Stimulated activated CD4-positive, alpha-beta T cell treated with anti-CD3 and anti-CD28 coated beads, Interleukin-4, amount 100 ng/mL, for 24 hours (primary cell): Measurements from ENCODE around the gene KCND3.

ENCODE experiments used
- DNase-seq: peaks from one replicate; pipeline ENCODE4 v3.0.0-alpha.2; 2020

Gene KCND3

DNA sequence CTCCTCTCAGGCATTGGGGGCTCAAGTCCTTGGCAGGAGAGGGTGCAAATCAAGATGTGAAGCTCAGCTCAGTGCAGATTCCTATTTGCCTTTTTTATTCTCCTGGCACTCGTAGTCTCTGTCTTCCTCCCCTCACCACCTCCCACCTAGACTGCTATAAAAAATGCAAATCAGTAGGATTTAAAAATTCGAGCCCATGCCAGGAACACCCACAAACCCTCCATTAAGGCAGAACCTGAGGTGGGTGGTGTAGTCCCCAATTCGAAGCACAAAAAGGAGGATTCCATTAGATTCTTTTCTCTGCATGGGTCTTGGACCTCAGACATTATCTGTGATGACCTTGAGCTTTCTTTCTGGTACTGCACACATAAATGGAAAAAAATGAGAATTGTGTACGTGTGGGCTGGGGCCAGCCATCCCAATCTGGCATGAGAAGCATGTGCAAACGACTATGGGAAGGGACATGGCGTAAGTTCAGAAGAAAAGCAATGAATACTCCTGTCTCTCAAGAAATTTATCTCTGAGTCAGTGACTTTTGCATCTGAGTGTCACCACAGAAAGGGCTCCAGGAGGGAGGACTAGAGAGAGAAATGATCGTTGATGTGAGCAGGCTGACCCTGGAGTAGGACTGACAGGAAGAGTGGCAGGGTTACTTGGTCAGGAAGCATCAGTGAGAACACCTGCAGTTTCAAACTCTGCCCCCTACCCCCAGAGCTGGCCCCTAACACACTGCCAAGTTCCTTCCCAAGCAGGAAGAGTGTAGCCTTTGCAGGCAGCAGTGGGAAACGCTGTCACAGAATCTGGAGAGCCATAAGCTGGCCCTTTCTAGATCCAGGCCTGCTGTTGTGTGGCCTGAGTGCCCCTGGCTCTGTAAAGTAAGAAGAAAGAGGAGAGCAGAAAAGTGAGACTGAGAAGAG lies 252.0 kb downstream of the KCND3 start:
- DNase-seq = no peak

- no peak for DNase-seq
Observed at GRCh38 chr1:111736548-111737215, 252.8 kb downstream of the KCND3 start.

GRCh38 chr1:111735858-111736544 lies 253.5 kb downstream of the KCND3 start:
- DNase-seq = no peak

DNA sequence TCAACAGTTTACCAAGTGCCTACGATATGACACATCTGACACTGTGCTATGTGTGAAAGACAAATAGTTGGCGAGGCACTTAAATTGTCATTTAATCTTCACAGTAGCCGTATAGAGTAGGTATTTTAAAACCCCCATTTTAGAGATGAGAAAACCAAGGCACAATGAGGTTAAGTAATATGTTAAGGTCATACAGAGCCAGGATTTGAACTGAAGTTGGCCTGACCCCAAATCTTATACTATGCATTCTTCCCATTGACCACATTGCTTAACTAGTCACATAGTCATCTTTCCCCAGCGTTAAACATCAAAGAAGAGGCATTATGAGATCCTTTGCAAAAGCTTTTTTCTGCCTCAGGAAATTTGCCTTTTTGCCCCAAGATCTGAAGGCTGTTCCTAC lies 254.1 kb downstream of the KCND3 start:
- DNase-seq = no peak

GRCh38 chr1:111734856-111735255 lies 254.6 kb downstream of the KCND3 start:
- DNase-seq = no peak

DNA sequence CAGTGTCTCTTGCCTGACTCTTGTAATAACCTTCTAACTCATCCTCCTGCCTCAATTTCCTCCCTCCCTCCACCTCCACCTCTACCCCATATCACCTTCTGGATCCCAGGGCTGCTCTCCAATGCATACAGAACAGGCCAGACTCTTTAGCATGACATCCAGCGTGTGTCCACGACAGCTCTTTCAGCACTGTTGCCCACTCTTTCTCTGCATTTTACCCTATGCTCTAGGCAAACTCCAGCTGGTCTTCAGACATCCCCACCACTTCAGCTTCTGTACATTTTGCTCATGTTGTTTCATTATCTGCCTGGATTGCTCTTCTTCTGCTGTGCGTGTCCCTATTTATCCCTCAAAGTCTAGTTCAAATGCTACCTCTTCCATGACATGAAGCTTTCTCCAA lies 255.0 kb downstream of the KCND3 start:
- no peak for DNase-seq

DNA sequence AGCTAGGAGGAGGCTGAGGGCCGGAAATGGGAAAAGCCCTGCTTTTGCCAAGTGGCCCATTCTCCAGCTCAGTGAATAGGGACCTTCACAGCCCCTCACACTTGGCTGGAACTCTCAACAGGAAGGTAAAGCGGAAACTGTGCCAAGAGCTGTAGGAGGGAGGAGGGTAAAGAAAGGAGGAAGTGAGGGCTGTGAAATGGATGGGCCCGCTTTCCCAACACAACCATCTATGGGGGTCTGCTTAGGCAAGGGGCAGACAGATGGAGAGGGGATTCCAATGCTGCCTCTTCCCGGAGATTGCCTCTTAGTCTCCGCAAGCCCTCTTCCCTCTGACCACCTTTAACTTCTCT lies 255.5 kb downstream of the KCND3 start:
- DNase-seq = no peak

DNA sequence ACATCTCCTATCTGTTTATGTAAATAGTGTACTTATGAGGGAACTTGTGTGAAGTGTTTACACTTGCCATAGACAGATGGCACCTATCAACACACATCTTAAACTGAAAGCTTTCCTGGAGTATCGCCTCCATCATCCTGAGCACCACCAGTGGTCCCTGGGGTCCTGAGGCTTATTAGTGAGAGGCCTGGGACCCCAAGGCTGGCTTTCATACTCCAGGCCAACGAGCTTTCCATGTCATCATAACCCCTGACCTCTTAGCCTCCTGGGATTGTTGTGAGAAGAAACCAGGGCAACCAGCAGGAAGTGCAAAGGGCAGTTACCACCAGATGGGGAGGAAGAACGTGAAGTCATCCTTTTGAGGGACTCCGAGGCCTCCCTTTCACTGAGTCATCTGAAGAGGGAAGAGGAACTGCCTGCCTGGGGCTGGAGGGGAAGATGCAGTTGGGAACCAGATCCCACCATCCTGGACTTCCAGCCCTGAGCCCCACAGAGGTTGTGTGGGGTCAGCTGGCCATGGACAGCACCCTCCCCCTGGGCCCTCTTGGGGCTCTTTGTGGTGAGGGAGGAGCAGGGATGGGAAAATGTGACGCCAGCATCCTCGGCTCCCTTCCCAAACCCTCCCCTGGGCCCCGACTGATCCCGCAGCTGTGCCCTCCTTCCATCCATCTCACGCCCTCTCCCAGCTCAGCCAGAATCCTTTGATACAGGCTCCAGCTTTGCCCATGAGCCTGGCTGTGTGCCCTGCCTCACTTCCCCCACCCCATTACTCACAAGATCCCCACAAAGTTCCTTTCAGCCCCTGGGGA lies 256.1 kb downstream of the KCND3 start:
- DNase-seq = no peak

GRCh38 chr1:111732718-111733117 lies 256.8 kb downstream of the KCND3 start:
- no peak for DNase-seq

- DNase-seq = no peak
Observed at GRCh38 chr1:111731956-111732355, 257.5 kb downstream of the KCND3 start.

DNA sequence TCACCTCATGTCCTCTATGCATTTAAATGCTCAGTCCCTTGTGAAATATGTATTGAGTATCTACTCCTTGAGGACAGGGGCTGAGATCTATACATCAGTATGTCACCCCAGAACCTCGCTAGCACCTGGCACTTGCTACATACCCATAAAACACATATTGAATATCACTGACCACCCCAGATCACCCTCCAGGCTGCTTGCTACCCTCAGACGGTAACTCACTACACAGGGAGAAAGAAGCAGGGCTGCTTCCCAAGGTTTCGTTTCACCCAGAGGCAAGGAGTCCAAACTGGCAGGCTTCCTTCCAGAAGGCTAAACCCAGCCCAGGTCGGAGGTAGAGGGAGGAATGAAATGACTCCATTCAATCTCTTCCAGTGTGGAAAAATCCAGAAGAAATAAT lies 258.8 kb downstream of the KCND3 start:
- DNase-seq = no peak

DNA sequence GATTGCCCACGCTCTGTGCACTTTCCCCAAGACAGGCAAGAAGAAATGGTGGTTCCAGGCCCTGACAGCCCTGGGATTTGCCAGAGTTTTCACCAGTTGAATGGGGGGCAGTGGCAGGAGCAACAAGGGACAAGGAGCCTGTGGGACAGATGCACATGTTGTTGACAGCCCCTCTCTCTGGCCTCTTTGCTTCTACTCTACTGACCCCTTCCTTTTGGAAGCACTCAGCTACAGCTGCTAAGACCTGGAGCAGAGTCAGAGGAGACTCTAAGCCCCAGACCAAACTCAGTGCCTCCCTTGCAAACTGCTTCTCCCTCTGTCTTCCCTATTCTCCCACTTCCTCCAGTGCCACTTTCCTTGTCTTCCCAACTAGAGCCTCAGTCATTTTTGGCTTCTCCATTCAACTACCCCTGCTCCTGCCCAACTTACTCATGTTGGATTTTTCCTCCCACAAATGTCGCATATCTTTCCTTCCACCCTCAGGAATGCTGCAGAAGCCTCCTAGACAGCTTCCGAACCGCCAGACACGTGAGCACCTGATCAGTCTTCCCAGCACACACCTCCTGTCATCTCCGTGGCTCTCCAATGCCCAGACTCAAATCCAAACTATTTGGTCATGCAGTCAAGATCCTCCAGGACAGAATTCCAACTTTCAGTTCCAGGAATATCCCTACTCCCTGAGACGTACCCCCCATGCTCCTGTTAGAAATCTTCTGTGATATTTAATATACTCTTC lies 259.4 kb downstream of the KCND3 start:
- DNase-seq = no peak

DNA sequence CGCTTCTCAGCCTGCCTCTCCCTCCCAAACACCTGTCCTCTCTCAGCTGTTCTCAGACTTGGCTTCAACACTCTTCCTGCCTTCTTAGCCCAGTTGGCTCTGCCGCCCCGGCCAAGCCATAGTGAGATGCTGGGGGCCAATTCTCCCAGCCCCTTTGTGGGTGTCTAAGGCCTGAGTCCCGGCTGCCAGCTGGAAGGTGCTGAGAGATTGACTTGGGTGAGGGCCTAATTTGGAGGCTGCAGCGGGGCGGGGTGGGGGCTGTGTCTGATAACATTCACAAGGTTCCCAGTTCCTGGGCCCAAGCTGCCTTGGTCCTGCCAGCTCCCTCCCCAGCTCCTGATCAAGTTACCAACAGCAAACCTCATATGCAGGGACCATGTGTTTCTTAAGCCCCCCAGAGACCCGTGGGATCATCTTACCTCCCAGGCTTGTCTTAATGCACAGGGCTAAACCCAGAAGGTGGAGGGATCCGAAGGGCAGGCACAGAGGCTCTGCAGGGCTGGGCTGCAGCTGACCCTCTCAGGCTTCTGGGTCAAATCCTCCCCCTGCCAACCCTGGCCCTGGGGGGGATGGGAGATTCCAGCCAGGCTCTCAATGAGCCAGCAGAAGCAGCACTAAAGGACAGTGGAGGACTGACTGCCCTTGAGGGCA lies 260.1 kb downstream of the KCND3 start:
- no peak for DNase-seq

DNA sequence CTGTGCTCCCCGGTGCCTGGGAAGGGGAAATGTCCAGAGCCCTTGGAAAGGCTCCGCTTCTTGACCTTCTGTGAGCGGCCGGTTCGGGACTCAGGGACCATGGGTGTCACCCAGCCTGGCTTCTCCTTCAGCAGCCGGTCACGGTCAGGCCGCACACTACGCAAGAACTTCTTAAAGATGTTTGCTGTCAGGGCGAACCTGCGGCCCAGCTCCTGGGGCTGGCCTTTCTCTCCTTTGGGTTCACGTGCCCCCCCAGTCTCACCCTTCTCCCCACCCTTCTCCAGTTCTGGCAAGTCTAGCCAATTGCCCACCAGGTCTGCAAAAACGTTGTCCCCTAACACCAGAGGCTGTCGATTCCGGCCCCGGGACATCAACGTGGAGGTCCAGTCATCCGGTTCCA lies 262.4 kb downstream of the KCND3 start:
- no peak for DNase-seq

GRCh38 chr1:111725192-111725591 lies 264.3 kb downstream of the KCND3 start:
- no peak for DNase-seq

- no peak for DNase-seq
Observed at GRCh38 chr1:111723871-111724270, 265.6 kb downstream of the KCND3 start.

DNA sequence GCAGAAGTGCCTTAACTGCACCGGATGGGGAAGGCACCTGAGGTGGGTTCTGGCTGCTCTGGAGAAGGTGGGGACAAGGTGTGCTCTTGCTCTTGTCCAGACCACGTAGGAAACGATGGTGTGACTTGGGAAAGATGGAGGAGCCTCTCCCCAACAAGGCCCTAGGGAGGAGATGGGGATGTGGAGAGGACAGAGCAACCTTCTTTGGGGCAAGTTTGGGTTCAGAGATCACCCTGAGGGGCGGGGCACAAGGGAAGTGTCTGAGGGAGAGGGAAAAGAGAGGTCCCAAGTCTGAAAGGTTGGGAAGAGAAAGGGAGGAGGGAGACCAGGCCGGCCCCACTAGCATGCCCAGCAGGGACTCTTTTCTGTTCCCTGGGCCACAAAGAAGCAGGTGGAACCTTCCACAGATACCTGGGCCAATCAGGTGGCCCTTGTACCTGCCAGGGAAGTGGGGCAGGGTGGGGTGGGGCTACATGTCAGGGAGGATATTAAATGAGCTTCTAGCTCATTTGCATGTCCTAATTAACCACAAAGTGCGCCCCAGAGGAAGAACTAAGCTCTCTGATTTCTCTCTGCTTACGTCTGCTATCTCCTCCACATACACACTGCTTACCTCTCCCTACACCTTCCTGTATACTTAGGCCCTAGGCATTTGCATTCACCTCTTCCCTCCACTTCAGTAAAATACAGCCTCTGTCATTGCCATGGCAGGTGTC lies 266.2 kb downstream of the KCND3 start:
- no peak for DNase-seq

DNA sequence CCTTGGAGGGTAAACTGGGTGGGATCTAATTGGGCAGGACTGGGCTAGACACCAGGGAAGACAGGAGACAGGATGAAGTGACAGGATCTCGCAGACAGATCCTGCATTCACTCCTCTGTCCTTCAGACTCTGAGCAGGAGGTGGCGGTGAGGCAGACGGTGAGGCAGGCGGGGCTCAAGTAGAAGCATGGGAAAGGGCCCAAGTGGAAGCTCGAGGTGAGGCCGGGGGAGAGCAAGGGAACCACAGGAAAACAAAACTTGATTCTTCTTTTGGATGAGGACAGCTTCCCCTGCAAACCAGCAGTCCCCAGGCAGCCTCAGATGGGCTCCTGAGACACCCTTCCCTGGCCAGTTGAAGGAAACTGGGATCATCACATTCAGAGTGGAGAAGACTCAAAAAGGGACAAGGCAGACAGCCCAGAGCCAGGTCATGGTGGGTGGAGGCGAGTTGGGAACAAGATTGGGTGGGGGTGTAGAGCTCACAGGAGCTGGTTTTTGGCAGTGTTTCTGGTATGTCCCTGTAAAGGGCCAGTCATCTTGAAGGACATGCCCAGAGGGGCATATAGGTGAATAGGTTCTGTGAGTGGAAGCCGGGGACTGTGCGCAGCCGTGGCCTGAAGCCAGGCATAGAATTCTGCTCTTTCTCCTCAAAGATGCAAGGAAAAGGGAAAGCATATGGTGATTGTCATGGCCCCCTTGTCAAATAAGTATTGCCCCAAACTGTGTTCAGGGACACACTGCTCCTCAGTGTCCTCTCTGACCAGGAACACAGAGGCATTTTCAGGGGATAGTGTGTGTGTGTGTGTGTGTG lies 268.3 kb downstream of the KCND3 start:
- DNase-seq = no peak
